SK-N-MC (cell line): ENCODE data around the gene MANEAL.

Experiments used
- EZH2 ChIP-seq: fragments of 200-600 bp; sonication (generic); IDR thresholded peaks from one replicate; pipeline ENCODE4 v1.6.1; 2017; ENCODE audit warnings: antibody characterized with exemption
- POLR2AphosphoS5 ChIP-seq: IDR thresholded peaks from 2 replicates; pipeline ENCODE4 v1.6.1; 2012; ENCODE audit warnings: mild to moderate bottlenecking, low read depth, low read length, borderline replicate concordance

DNA sequence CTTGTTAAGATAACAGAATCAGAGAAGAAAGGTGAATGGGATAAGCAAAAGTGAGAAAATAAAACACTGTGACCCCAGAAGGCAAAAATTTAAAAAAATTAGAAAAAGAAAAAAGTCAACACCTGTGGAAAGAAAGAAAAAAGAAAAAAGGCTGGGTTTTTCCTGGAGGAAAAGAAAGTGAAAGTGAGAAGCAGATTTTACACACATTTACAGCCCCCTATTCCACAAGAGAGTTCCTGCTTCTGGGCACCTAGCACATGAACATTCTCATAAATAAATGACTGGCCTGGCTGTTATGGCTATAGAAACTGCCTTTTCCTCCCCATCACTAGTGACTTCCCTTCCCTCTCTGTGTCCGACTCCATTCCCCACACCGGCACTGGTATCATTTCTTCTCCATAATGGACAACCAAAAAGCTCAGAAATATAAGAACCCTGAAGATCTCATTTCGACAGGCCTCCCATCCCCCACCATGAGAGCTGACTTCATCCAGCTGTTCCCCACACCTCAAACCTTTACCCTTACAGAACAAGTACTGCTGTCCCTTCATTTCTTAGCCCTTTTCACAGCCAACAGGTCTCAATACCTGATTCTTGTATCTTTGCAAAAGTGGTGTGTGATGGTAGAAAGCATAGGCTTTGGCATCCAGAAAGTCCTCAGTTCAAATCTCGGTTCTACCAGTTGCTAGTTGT lies 53.1 kb downstream of the MANEAL start:
- no peak for TF ChIP-seq POLR2AphosphoS5
- no peak for TF ChIP-seq EZH2
